WTC11 (cell line): ENCODE results near the gene ADI1. TPM values are rescaled to one million over a fixed set of nuclear protein-coding genes. Genes with fewer than 3 reads are reported as not detected.
"Not testable (repeated sequence)": the region's sequence is repeated elsewhere in the genome, so short reads cannot be mapped to it uniquely, and the experiment has no call there.

ENCODE experiments used
- ATAC-seq: fragments of 200-7000 bp; cut with Tn5 transposase; 2 replicates; pipeline ENCODE4 v1.10.0; 2021; ENCODE audit warnings: mild to moderate bottlenecking, moderate library complexity
- CTCF ChIA-PET: fragments of 300-600 bp; sonication (Branson Sonifier 250); formaldehyde crosslinking; loops from one replicate; lab custom pipeline; 2021; ENCODE audit warnings: antibody characterized with exemption; lab: Charles Lee
- POLR2A ChIA-PET: fragments of 350-600 bp; sonication (Branson Sonifier 250); formaldehyde crosslinking; loops from one replicate; lab custom pipeline; 2021; ENCODE audit warnings: antibody characterized with exemption; lab: Charles Lee
- DNase-seq: peaks from one replicate; pipeline ENCODE4 v3.0.0; 2021; ENCODE audit warnings: low spot score
- H3K27ac Mint-ChIP-seq: 2 replicates; pipeline ENCODE4 v1.8.0; 2021; ENCODE audit warnings: mixed read lengths
- H3K27me3 Mint-ChIP-seq: 2 replicates; pipeline ENCODE4 v1.8.0; 2021; ENCODE audit warnings: low read depth, mild to moderate bottlenecking, moderate library complexity, mixed read lengths
- H3K36me3 Mint-ChIP-seq: 2 replicates; pipeline ENCODE4 v1.8.0; 2021; ENCODE audit warnings: mixed read lengths
- H3K4me1 Mint-ChIP-seq: 2 replicates; pipeline ENCODE4 v1.8.0; 2022; ENCODE audit warnings: mixed read lengths
- H3K4me3 Mint-ChIP-seq: 2 replicates; pipeline ENCODE4 v1.8.0; 2021; ENCODE audit warnings: mild to moderate bottlenecking, moderate library complexity, mixed read lengths
- H3K9me3 Mint-ChIP-seq: 2 replicates; pipeline ENCODE4 v1.8.0; 2021; ENCODE audit warnings: mixed read lengths
- AFF4 ChIP-seq: sonication (generic); formaldehyde crosslinking; IDR thresholded peaks from 2 replicates; pipeline ENCODE4 v1.8.1; 2023; ENCODE audit warnings: mild to moderate bottlenecking, missing genetic modification reagents, borderline replicate concordance
- ATF1 ChIP-seq: sonication (generic); formaldehyde crosslinking; IDR thresholded peaks from 2 replicates; pipeline ENCODE4 v1.8.1; 2023; ENCODE audit warnings: mild to moderate bottlenecking, moderate library complexity, missing genetic modification reagents
- EMX1 ChIP-seq: fragments of 250-450 bp; sonication (Bioruptor Pico); IDR thresholded peaks from 2 replicates; pipeline ENCODE4 v1.8.0; 2021; ENCODE audit warnings: mild to moderate bottlenecking
- ETV6 ChIP-seq: sonication (generic); formaldehyde crosslinking; IDR thresholded peaks from 2 replicates; pipeline ENCODE4 v1.8.1; 2022; ENCODE audit warnings: mild to moderate bottlenecking, missing genetic modification reagents
- FOXK1 ChIP-seq: sonication (generic); formaldehyde crosslinking; IDR thresholded peaks from 2 replicates; pipeline ENCODE4 v1.8.0; 2022; ENCODE audit warnings: mild to moderate bottlenecking, moderate library complexity, missing genetic modification reagents
- NFE2L1 ChIP-seq: sonication (generic); formaldehyde crosslinking; IDR thresholded peaks from 2 replicates; pipeline ENCODE4 v1.8.1; 2023; ENCODE audit warnings: missing genetic modification reagents
- RORB ChIP-seq: fragments of 250-450 bp; sonication (Bioruptor Pico); IDR thresholded peaks from 2 replicates; pipeline ENCODE4 v1.9.0; 2021; ENCODE audit warnings: mild to moderate bottlenecking
- SMAD3 ChIP-seq: sonication (generic); formaldehyde crosslinking; IDR thresholded peaks from 2 replicates; pipeline ENCODE4 v1.8.0; 2022; ENCODE audit warnings: missing genetic modification reagents, mild to moderate bottlenecking, borderline replicate concordance
- TEAD4 ChIP-seq: sonication (generic); formaldehyde crosslinking; IDR thresholded peaks from 2 replicates; pipeline ENCODE4 v1.8.0; 2022; ENCODE audit warnings: mild to moderate bottlenecking, missing genetic modification reagents
- ZBTB43 ChIP-seq: sonication (generic); formaldehyde crosslinking; IDR thresholded peaks from 2 replicates; pipeline ENCODE4 v1.8.1; 2023; ENCODE audit warnings: mild to moderate bottlenecking, missing genetic modification reagents
- ZNF416 ChIP-seq: fragments of 250-450 bp; sonication (Bioruptor Pico); IDR thresholded peaks from 2 replicates; pipeline ENCODE4 v1.9.0; 2021; ENCODE audit warnings: mild to moderate bottlenecking, inconsistent platforms
- ZSCAN18 ChIP-seq: fragments of 250-450 bp; sonication (Bioruptor Pico); IDR thresholded peaks from 2 replicates; pipeline ENCODE4 v2.1.2; 2022; ENCODE audit warnings: mild to moderate bottlenecking, moderate library complexity
- total RNA-seq: library from RNA; stranded (reverse); gene quantifications from 3 replicates; pipeline ENCODE4 v1.2.3, GENCODE V29; 2021
- TF ChIP-seq, protein P1 (sequence below): sonication (generic); formaldehyde crosslinking; IDR thresholded peaks from 2 replicates; pipeline ENCODE4 v1.8.1; 2022; ENCODE audit warnings: low read depth, missing genetic modification reagents, borderline replicate concordance
- TF ChIP-seq, protein P2 (sequence below): sonication (generic); formaldehyde crosslinking; IDR thresholded peaks from 2 replicates; pipeline ENCODE4 v1.8.1; 2023; ENCODE audit warnings: mild to moderate bottlenecking, moderate library complexity, missing genetic modification reagents
- TF ChIP-seq, protein P3 (sequence below): sonication (generic); formaldehyde crosslinking; IDR thresholded peaks from 2 replicates; pipeline ENCODE4 v1.8.1; 2022; ENCODE audit warnings: mild to moderate bottlenecking, missing genetic modification reagents, moderate library complexity, borderline replicate concordance

Gene ADI1
- total RNA-seq, 1 experiment from 2014 or later: 21.4 TPM

GRCh38 chr2:3449086-3449485 is 70.2 kb downstream of the ADI1 start:
- H3K9me3 Mint-ChIP-seq: no peaks in the 10 kb centered on the region
- no peak for ATAC-seq
- H3K27me3 Mint-ChIP-seq: no peaks in the 10 kb centered on the region
- TF ChIP-seq, protein P1, sequence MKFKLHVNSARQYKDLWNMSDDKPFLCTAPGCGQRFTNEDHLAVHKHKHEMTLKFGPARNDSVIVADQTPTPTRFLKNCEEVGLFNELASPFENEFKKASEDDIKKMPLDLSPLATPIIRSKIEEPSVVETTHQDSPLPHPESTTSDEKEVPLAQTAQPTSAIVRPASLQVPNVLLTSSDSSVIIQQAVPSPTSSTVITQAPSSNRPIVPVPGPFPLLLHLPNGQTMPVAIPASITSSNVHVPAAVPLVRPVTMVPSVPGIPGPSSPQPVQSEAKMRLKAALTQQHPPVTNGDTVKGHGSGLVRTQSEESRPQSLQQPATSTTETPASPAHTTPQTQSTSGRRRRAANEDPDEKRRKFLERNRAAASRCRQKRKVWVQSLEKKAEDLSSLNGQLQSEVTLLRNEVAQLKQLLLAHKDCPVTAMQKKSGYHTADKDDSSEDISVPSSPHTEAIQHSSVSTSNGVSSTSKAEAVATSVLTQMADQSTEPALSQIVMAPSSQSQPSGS: no peak
- no peak for TF ChIP-seq ZSCAN18 (CRISPR knock-in tag)
- TF ChIP-seq, protein P2, sequence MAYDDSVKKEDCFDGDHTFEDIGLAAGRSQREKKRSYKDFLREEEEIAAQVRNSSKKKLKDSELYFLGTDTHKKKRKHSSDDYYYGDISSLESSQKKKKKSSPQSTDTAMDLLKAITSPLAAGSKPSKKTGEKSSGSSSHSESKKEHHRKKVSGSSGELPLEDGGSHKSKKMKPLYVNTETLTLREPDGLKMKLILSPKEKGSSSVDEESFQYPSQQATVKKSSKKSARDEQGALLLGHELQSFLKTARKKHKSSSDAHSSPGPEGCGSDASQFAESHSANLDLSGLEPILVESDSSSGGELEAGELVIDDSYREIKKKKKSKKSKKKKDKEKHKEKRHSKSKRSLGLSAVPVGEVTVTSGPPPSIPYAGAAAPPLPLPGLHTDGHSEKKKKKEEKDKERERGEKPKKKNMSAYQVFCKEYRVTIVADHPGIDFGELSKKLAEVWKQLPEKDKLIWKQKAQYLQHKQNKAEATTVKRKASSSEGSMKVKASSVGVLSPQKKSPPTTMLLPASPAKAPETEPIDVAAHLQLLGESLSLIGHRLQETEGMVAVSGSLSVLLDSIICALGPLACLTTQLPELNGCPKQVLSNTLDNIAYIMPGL (CRISPR knock-in tag): no peak
- TF ChIP-seq AFF4 (CRISPR knock-in tag): no peak
- no peak for TF ChIP-seq RORB (CRISPR knock-in tag)
- no peak for TF ChIP-seq SMAD3 (CRISPR knock-in tag)
- no peak for TF ChIP-seq ETV6 (CRISPR knock-in tag)
- TF ChIP-seq ZBTB43: no peak
- no peak for TF ChIP-seq FOXK1 (CRISPR knock-in tag)
- TF ChIP-seq EMX1 (CRISPR knock-in tag): no peak
- TF ChIP-seq, protein P3, sequence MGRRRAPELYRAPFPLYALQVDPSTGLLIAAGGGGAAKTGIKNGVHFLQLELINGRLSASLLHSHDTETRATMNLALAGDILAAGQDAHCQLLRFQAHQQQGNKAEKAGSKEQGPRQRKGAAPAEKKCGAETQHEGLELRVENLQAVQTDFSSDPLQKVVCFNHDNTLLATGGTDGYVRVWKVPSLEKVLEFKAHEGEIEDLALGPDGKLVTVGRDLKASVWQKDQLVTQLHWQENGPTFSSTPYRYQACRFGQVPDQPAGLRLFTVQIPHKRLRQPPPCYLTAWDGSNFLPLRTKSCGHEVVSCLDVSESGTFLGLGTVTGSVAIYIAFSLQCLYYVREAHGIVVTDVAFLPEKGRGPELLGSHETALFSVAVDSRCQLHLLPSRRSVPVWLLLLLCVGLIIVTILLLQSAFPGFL (CRISPR knock-in tag): no peak
- no peak for TF ChIP-seq ZNF416 (CRISPR knock-in tag)
- TF ChIP-seq TEAD4 (CRISPR knock-in tag): no peak
- TF ChIP-seq ATF1: no peak
- no peak for TF ChIP-seq NFE2L1
- TF ChIP-seq, all 79 proteins: peak for 0
- H3K4me3 Mint-ChIP-seq: no peak overlapping the region
- POLR2A ChIA-PET: no interaction called here
- DNase-seq: no peak
- H3K4me1 Mint-ChIP-seq: 0 out of 2 replicates have a peak, but pooled peaks cover 2% of the 10 kb centered on the region
- peaks cover 27% of the 10 kb centered on the region for H3K36me3 Mint-ChIP-seq
- H3K27ac Mint-ChIP-seq: peak overlapping the region; percentile 74
- CTCF ChIA-PET: interaction anchor here (1.2 kb wide), 1 partner anchor 25 kb away, joined by 4 read pairs; no protein-coding TSS in a partner anchor

- DNase-seq, H3K4me1 Mint-ChIP-seq, H3K27me3 Mint-ChIP-seq, H3K9me3 Mint-ChIP-seq, H3K4me3 Mint-ChIP-seq, POLR2A ChIA-PET: not testable (repeated sequence)
- CTCF ChIA-PET: interaction anchor here (1.2 kb wide), 1 partner anchor 25 kb away, joined by 4 read pairs; no protein-coding TSS in a partner anchor
- peak; percentile 11; the same call in 1 of the 2 replicates for ATAC-seq
- peaks cover 30% of the 10 kb centered on the region for H3K36me3 Mint-ChIP-seq
- H3K27ac Mint-ChIP-seq: peak overlapping the region; percentile 41; the same call in 1 of the 2 replicates
Observed at GRCh38 chr2:3448441-3448911, 70.9 kb downstream of the ADI1 start.
